ENCODE results near the gene ERC2. TPM values are rescaled to one million over a fixed set of nuclear protein-coding genes. Genes with fewer than 3 reads are reported as not detected.
"Not testable (repeated sequence)": the region's sequence is repeated elsewhere in the genome, so short reads cannot be mapped to it uniquely, and the experiment has no call there.

The ERC2 gene
- polyA plus RNA-seq, 1 experiment: 0.07 TPM

DNA sequence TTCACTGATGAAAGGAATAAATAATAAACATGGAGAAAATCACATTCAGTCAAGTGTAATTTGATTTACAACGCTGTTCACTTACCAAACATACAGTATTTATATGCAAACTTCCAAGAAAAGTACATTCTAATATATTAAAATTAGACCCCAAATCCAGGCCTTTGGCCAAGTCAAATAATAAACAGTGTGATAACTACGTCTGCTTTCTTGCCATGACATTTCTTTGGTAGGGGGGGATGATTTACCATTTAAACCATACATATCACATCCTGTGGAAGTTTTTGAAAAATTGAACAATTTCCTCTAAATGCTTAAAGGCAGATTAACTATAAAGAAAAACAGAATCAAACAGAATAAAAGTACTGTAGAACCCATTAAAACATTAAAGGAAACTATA, 613.0 kb downstream of the ERC2 start:
- Histone ChIP-seq H3K36me3 (ENCODE audit: control insufficient read depth, insufficient read depth, low read length) (no peaks in the 10 kb centered on the region), H3K27me3 (ENCODE audit: control insufficient read depth, insufficient read depth, low read length) (no peaks in the 10 kb centered on the region), H3K4me3 (ENCODE audit: low read depth, low read length) (no peak overlapping the region)
- no peak for DNase-seq (ENCODE audit: low read depth)
- CTCF ChIA-PET: no interaction called here
- TF ChIP-seq, protein P1, sequence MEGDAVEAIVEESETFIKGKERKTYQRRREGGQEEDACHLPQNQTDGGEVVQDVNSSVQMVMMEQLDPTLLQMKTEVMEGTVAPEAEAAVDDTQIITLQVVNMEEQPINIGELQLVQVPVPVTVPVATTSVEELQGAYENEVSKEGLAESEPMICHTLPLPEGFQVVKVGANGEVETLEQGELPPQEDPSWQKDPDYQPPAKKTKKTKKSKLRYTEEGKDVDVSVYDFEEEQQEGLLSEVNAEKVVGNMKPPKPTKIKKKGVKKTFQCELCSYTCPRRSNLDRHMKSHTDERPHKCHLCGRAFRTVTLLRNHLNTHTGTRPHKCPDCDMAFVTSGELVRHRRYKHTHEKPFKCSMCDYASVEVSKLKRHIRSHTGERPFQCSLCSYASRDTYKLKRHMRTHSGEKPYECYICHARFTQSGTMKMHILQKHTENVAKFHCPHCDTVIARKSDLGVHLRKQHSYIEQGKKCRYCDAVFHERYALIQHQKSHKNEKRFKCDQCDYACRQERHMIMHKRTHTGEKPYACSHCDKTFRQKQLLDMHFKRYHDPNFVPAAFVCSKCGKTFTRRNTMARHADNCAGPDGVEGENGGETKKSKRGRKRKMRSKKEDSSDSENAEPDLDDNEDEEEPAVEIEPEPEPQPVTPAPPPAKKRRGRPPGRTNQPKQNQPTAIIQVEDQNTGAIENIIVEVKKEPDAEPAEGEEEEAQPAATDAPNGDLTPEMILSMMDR (IDR thresholded peaks at IDR 0.05; ENCODE audit: insufficient read depth, low read depth, low read length): no peak
- POLR2A ChIA-PET: no interaction called here

GRCh38 chr3:55854494-55854893, 613.8 kb downstream of the ERC2 start:
- TF ChIP-seq, protein P1 (IDR thresholded peaks at IDR 0.05; ENCODE audit: insufficient read depth, low read depth, low read length): no peak
- ChIA-PET CTCF (no interaction called here), POLR2A (no interaction called here)
- H3K27me3 ChIP-seq (ENCODE audit: control insufficient read depth, insufficient read depth, low read length): no peaks in the 10 kb centered on the region
- no peaks in the 10 kb centered on the region for H3K36me3 ChIP-seq (ENCODE audit: control insufficient read depth, insufficient read depth, low read length)
- no peak for DNase-seq (ENCODE audit: low read depth)
- no peak overlapping the region for H3K4me3 ChIP-seq (ENCODE audit: low read depth, low read length)

DNA sequence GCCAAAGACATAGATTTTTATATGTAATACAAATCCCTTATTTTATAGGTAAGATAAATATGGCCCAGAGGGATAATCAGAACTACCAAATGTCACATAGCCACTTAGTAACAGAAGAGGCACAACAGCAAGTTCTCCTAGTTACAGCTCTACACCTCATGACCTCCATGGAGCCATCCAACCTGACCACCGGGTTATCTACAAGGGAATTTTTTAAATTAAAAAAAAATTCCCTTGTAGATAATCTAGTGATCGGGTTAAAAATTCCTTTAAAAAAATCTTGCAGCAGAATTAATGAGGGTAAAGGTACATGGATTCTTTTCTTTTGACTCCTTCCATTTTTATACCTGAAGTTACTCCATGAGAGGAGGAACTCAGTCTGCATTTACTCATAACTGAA, 615.9 kb downstream of the ERC2 start:
- TF ChIP-seq, protein P1 (IDR thresholded peaks at IDR 0.05; ENCODE audit: insufficient read depth, low read depth, low read length): no peak
- no peak overlapping the region for H3K4me3 ChIP-seq (ENCODE audit: low read depth, low read length)
- H3K36me3 ChIP-seq (ENCODE audit: control insufficient read depth, insufficient read depth, low read length): no peaks in the 10 kb centered on the region
- ChIA-PET POLR2A (no interaction called here), CTCF (no interaction called here)
- no peak for DNase-seq (ENCODE audit: low read depth)
- no peaks in the 10 kb centered on the region for H3K27me3 ChIP-seq (ENCODE audit: control insufficient read depth, insufficient read depth, low read length)

DNA sequence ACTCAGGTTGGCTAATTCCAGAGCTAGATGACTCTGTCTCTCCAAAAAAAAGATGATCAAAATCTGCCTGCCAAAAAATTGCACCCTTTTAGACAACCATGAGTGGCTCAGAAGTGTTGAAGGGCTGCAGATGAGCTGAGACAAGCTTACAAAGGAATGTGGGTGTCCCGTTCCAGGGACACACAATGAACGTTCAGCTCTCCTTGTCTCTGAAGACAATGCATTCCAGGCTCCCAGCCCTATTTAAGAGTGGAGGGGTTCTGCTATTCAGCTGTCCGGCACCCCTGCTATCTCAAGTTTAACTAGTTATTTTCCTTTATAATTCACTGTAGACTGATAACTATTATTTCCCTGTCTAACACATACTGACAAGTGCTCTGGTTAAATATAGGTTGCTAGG, 626.1 kb downstream of the ERC2 start:
- H3K36me3 ChIP-seq (ENCODE audit: control insufficient read depth, insufficient read depth, low read length): no peaks in the 10 kb centered on the region
- POLR2A ChIA-PET: no interaction called here
- TF ChIP-seq, protein P1 (IDR thresholded peaks at IDR 0.05; ENCODE audit: insufficient read depth, low read depth, low read length): no peak
- no peaks in the 10 kb centered on the region for H3K27me3 ChIP-seq (ENCODE audit: control insufficient read depth, insufficient read depth, low read length)
- DNase-seq (ENCODE audit: low read depth): no peak
- H3K4me3 ChIP-seq (ENCODE audit: low read depth, low read length): no peak overlapping the region
- CTCF ChIA-PET: no interaction called here

DNA sequence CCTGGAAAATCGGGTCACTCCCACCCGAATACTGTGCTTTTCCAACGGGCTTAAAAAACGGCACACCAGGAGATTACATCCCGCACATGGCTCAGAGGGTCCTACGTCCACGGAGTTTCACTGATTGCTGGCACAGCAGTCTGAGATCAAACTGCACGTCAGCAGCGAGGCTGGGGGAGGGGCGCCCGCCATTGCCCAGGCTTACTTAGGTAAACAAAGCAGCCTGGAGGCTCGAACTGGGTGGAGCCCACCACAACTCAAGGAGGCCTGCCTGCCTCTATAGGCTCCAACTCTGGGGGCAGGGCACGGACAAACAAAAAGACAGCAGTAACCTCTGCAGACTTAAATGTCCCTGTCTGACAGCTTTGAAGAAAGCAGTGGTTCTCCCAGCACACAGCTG, 636.4 kb downstream of the ERC2 start:
- CTCF ChIA-PET, POLR2A ChIA-PET: not testable (repeated sequence)

GRCh38 chr3:55828712-55829111, 639.6 kb downstream of the ERC2 start:
- Histone ChIP-seq H3K4me3 (ENCODE audit: low read depth, low read length) (no peak overlapping the region), H3K27me3 (ENCODE audit: control insufficient read depth, insufficient read depth, low read length) (no peaks in the 10 kb centered on the region), H3K36me3 (ENCODE audit: control insufficient read depth, insufficient read depth, low read length) (no peaks in the 10 kb centered on the region)
- POLR2A ChIA-PET: no interaction called here
- CTCF ChIA-PET: no interaction called here
- TF ChIP-seq, protein P1 (IDR thresholded peaks at IDR 0.05; ENCODE audit: insufficient read depth, low read depth, low read length): no peak
- no peak for DNase-seq (ENCODE audit: low read depth)

More for the DNA sequence above, 636.4 kb downstream of the ERC2 start:
- not testable (repeated sequence) for H3K36me3 ChIP-seq (ENCODE audit: control insufficient read depth, insufficient read depth, low read length); H3K27me3 ChIP-seq (ENCODE audit: control insufficient read depth, insufficient read depth, low read length); DNase-seq (ENCODE audit: low read depth); H3K4me3 ChIP-seq (ENCODE audit: low read depth, low read length)
